RWPE2 (cell line): ENCODE results near the gene CSNK2A2.

Source experiments
- ATAC-seq: fragments of 200-7000 bp; cut with Tn5 transposase; 3 replicates; pipeline ENCODE4 v1.9.1; 2021; ENCODE audit warnings: low read depth
- DNase-seq: peaks from one replicate; pipeline ENCODE4 v3.0.0-alpha.2; 2020; ENCODE audit warnings: low spot score
- H3K27ac ChIP-seq: fragments of 450-650 bp; 2 replicates; pipeline ENCODE4 v1.5.1; 2017; ENCODE audit warnings: mild to moderate bottlenecking; ENCODE audit not compliant: poor library complexity, severe bottlenecking
- H3K27me3 ChIP-seq: fragments of 250-450 bp; sonication (Bioruptor Pico); 2 replicates; pipeline ENCODE4 v1.5.1; 2021; ENCODE audit warnings: mild to moderate bottlenecking, moderate library complexity; ENCODE audit not compliant: insufficient read depth, poor library complexity, severe bottlenecking
- H3K36me3 ChIP-seq: fragments of 250-450 bp; sonication (Bioruptor Pico); 2 replicates; pipeline ENCODE4 v1.5.1; 2020; ENCODE audit warnings: low read depth, mild to moderate bottlenecking, moderate library complexity
- H3K4me1 ChIP-seq: fragments of 250-450 bp; sonication (Bioruptor Pico); 2 replicates; pipeline ENCODE4 v1.5.1; 2021; ENCODE audit warnings: mild to moderate bottlenecking, moderate library complexity; ENCODE audit not compliant: insufficient read depth, poor library complexity, severe bottlenecking
- H3K4me3 ChIP-seq: fragments of 250-450 bp; sonication (Bioruptor Pico); 2 replicates; pipeline ENCODE4 v1.5.1; 2021; ENCODE audit warnings: mild to moderate bottlenecking, moderate library complexity; ENCODE audit not compliant: severe bottlenecking
- H3K9me3 ChIP-seq: fragments of 250-450 bp; sonication (Bioruptor Pico); 2 replicates; pipeline ENCODE4 v1.5.1; 2021; ENCODE audit warnings: mild to moderate bottlenecking, moderate library complexity; ENCODE audit not compliant: severe bottlenecking
- CTCF ChIP-seq: fragments of 450-650 bp; IDR thresholded peaks from one replicate; pipeline ENCODE4 v1.5.1; 2017; ENCODE audit warnings: mild to moderate bottlenecking, moderate library complexity; ENCODE audit not compliant: poor library complexity, severe bottlenecking

CSNK2A2 gene

DNA sequence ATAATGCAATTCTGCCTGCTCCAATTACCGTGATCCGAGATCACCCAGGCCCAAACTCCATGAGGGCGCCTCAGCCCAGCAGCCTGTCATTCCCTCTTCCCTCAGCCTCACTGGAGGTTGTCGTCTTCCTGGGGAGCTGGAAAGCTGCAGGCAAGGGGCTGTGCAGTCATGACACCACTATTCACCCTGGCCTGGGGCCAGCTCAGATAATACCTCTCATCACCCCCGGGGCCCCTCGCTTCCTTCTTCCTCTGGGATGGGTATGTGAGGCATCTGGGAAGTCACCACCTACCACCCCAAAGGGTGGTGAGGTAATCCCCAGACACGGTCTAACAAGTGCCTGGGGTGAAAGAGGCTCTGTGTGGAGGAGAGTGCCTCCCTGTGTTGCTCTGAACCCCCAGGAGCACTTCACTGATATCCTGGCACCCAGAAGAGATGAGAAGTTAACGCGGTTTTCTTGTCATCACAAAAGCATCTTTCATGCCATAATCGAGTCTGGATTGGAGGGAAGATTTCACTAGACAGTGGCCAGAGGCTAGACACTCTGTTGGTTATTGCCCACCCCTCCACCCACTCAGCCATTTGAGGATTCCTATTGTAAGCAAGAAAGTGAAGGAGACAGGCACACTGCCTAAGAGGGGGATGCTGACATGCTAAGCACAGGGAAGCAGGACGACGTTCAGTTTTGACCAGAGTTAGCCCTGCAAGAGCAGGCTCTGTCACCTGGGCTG, 87.2 kb downstream of the CSNK2A2 start:
- Histone ChIP-seq H3K9me3 (no peaks in the 10 kb centered on the region), H3K27me3 (no peaks in the 10 kb centered on the region), H3K4me1 (no peaks in the 10 kb centered on the region), H3K4me3 (no peak overlapping the region), H3K36me3 (peaks cover 30% of the 10 kb centered on the region), H3K27ac (no peak overlapping the region)
- ATAC-seq (peak; percentile 79), DNase-seq (no peak)
- no peak for TF ChIP-seq CTCF

DNA sequence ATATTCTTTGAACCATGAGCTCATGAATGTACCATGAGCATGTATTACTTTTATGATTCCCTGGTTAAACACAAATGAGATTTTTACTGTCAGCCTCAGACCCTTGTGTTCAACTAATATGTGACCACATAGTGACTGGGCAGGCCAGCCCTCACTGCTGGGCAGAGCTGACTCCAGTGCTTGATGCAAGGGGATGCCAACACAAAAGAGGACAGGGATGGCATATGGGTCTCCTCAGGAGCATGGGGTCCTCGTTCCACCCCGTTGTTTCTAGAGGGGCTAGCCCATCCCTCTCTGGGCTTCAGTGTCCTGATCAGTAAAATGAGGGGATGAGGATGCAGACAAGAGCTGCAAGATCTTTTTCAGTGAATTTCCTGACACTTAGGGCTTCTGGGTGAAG, 88.0 kb downstream of the CSNK2A2 start:
- H3K4me1 ChIP-seq: no peaks in the 10 kb centered on the region
- H3K4me3 ChIP-seq: no peak overlapping the region
- no peak for TF ChIP-seq CTCF
- H3K36me3 ChIP-seq: peaks cover 22% of the 10 kb centered on the region
- no peak for DNase-seq
- no peaks in the 10 kb centered on the region for H3K9me3 ChIP-seq
- H3K27me3 ChIP-seq: no peaks in the 10 kb centered on the region
- no peak for ATAC-seq
- no peak overlapping the region for H3K27ac ChIP-seq

DNA sequence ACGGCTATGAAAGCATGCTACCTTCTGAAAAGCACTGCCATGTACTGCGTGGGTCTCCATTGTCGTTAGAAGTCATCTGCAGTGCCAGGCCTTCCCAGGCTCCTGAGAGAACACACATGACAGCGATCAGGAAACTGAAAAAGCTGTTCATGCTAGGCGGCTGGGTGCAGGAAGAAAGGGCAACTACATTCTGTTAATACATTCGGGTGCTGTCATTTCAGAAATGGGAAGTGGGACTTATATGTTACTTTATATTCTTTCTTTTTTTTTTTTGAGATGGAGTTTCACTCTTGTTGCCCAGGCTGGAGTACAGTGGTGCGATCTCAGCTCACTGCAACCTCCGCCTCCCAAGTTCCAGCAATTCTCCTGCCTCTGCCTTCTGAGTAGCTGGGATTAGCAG, 88.6 kb downstream of the CSNK2A2 start:
- DNase-seq (no peak), ATAC-seq (no peak)
- TF ChIP-seq CTCF: no peak

More for the DNA sequence above, 88.6 kb downstream of the CSNK2A2 start:
- Histone ChIP-seq H3K9me3 (no peaks in the 10 kb centered on the region), H3K27ac (no peak overlapping the region), H3K36me3 (peaks cover 16% of the 10 kb centered on the region), H3K4me3 (no peak overlapping the region), H3K27me3 (no peaks in the 10 kb centered on the region), H3K4me1 (no peaks in the 10 kb centered on the region)
